Stimulated activated CD4-positive, alpha-beta T cell treated with anti-CD3 and anti-CD28 coated beads, Interleukin-12 subunit alpha, Interleukin-12 subunit beta, amount 100 ng/mL, for 48 hours (primary cell): ENCODE data around the gene MGLL.
"Not testable (repeated sequence)": the region's sequence is repeated elsewhere in the genome, so short reads cannot be mapped to it uniquely, and the experiment has no call there.

Source experiments
- DNase-seq, 3 donors: peaks; one replicate each; pipeline ENCODE4 v3.0.0-alpha.2; 2020; ENCODE audit warnings: low read depth in 2 of 3, low spot score in 1 of 3

Gene MGLL

GRCh38 chr3:127691489-127691888 is 130.8 kb downstream of the MGLL start:
- DNase-seq = no peak

GRCh38 chr3:127690823-127691452 is 131.4 kb downstream of the MGLL start:
- DNase-seq = no peak

GRCh38 chr3:127690106-127690505 is 132.2 kb downstream of the MGLL start:
- no peak for DNase-seq

- DNase-seq = no peak
These were observed 133.0 kb downstream of the MGLL start for GRCh38 chr3:127689266-127689860.

- DNase-seq = no peak
These were observed 133.7 kb downstream of the MGLL start for GRCh38 chr3:127688416-127689265.

GRCh38 chr3:127688022-127688415 is 134.3 kb downstream of the MGLL start:
- DNase-seq = no peak

GRCh38 chr3:127687228-127687737 is 135.0 kb downstream of the MGLL start:
- DNase-seq = no peak

GRCh38 chr3:127686512-127686894 is 135.8 kb downstream of the MGLL start:
- DNase-seq = no peak

GRCh38 chr3:127685708-127686511 is 136.4 kb downstream of the MGLL start:
- no peak for DNase-seq

- DNase-seq = no peak
These were observed 137.2 kb downstream of the MGLL start for GRCh38 chr3:127684871-127685707.

- no peak for DNase-seq
These were observed 139.8 kb downstream of the MGLL start for GRCh38 chr3:127682561-127682960.

GRCh38 chr3:127682175-127682554 is 140.2 kb downstream of the MGLL start:
- not testable (repeated sequence) for DNase-seq

- DNase-seq = no peak
These were observed 141.5 kb downstream of the MGLL start for GRCh38 chr3:127680798-127681221.

- no peak for DNase-seq
These were observed 142.1 kb downstream of the MGLL start for GRCh38 chr3:127680146-127680661.

- DNase-seq = no peak
These were observed 142.7 kb downstream of the MGLL start for GRCh38 chr3:127679534-127680145.

GRCh38 chr3:127678611-127679533 is 143.4 kb downstream of the MGLL start:
- DNase-seq = no peak

- DNase-seq = no peak
These were observed 144.1 kb downstream of the MGLL start for GRCh38 chr3:127678315-127678599.

- no peak for DNase-seq
These were observed 144.6 kb downstream of the MGLL start for GRCh38 chr3:127677541-127678314.
